ENCODE results near the gene PLXDC2. TPM values are rescaled to one million over a fixed set of nuclear protein-coding genes. Genes with fewer than 3 reads are reported as not detected.

PLXDC2 gene
- total and polyA plus RNA-seq, 10 of the 15 experiments (the other 5 are each of a cell fraction or from before 2014, with no cell fraction given): 0.05 to 1.8 (median 0.14) TPM; not detected in 2

- TF ChIP-seq GATAD2B (conservative IDR thresholded peaks at IDR 0.05; ENCODE audit: low read depth) (no peak), E4F1 (IDR thresholded peaks at IDR 0.05; ENCODE audit: borderline replicate concordance, partially characterized antibody) (no peak)
Observed at GRCh38 chr10:20087353-20087752, 271.1 kb downstream of the PLXDC2 start (continued).

GRCh38 chr10:20088061-20088701 lies 271.9 kb downstream of the PLXDC2 start:
- RAD21 ChIA-PET (ENCODE audit: unreplicated experiment): no interaction called here
- in situ Hi-C loops (cut with MboI): no loop called here
- no peak overlapping the region for H3K9ac ChIP-seq (ENCODE audit: control insufficient read depth, insufficient read depth, low read length)
- FAIRE-seq (no peak), ATAC-seq (no peak), DNase-seq (ENCODE audit: low read depth, low spot score) (no peak)
- H3K79me2 ChIP-seq (ENCODE audit: control insufficient read depth, insufficient read depth, low read length): no peaks in the 10 kb centered on the region
- no peak overlapping the region for H2AFZ ChIP-seq (ENCODE audit: control insufficient read depth, low read depth, low read length)
- CTCF ChIA-PET: interaction anchor here (1.2 kb wide), 1 partner anchor 269 kb away, joined by 3 read pairs; no protein-coding TSS in a partner anchor
- no peaks in the 10 kb centered on the region for H4K20me1 ChIP-seq (ENCODE audit: control insufficient read depth, insufficient read depth)
- H3K36me3 ChIP-seq (ENCODE audit: control insufficient read depth in 2 of 2, insufficient read depth in 2 of 2, low read length in 1 of 2): no peaks in the 10 kb centered on the region
- 78% methylated on average over 1 of the region's 1 CpG for WGBS (ENCODE audit: insufficient coverage, insufficient replicate concordance, low lambda C conversion rate, missing lambda C conversion rate)
- intact Hi-C loops (cut with micrococcal nuclease; ENCODE audit: unreplicated experiment): no loop called here
- H3K9me3 ChIP-seq (replicated peaks; ENCODE audit: control insufficient read depth, insufficient read depth, low read length): no peaks in the 10 kb centered on the region
- SMC1A ChIA-PET (ENCODE audit: uncharacterized antibody, unreplicated experiment): no interaction called here
- H3K27ac ChIP-seq (ENCODE audit: control insufficient read depth, insufficient read depth): no peak overlapping the region
- H3K4me3 ChIP-seq: no peak overlapping the region
- no TSS peak for BruUV-seq (replicated peaks)
- POLR2A ChIA-PET: no interaction called here
- no peaks in the 10 kb centered on the region for H3K4me1 ChIP-seq (ENCODE audit: control insufficient read depth, insufficient read depth, low read length)
- no peaks in the 10 kb centered on the region for H3K27me3 ChIP-seq (replicated peaks in 1 of 2; ENCODE audit: control insufficient read depth in 2 of 2, insufficient read depth in 2 of 2, low read length in 1 of 2)
- no peak overlapping the region for H3K4me2 ChIP-seq (ENCODE audit: control insufficient read depth, insufficient read depth)
- no peak for TF ChIP-seq MEF2B (IDR thresholded peaks at IDR 0.05; ENCODE audit: partially characterized antibody, poor library complexity, severe bottlenecking)
- TF ChIP-seq STAT1 (conservative IDR thresholded peaks at IDR 0.05): no peak
- TF ChIP-seq ATF3 (IDR thresholded peaks at IDR 0.05; ENCODE audit: borderline replicate concordance, extremely low read depth, low read depth, low read length): no peak
- no peak for TF ChIP-seq SRF (IDR thresholded peaks at IDR 0.05; ENCODE audit: low read depth in 2 of 2, low read length in 2 of 2)
- TF ChIP-seq BMI1 (IDR thresholded peaks at IDR 0.05; ENCODE audit: borderline replicate concordance): no peak
- no peak for TF ChIP-seq BHLHE40 (IDR thresholded peaks at IDR 0.05; ENCODE audit: borderline replicate concordance in 1 of 2, low read depth in 2 of 2, low read length in 1 of 2)
- no peak for TF ChIP-seq IKZF1 (conservative IDR thresholded peaks at IDR 0.05)
- TF ChIP-seq IRF5 (IDR thresholded peaks at IDR 0.05; ENCODE audit: borderline replicate concordance): no peak
- no peak for TF ChIP-seq CBX3 (IDR thresholded peaks at IDR 0.05; ENCODE audit: borderline replicate concordance, low read depth)
- no peak for TF ChIP-seq ZBTB40 (IDR thresholded peaks at IDR 0.05; ENCODE audit: borderline replicate concordance)
